IMR-90 (cell line): ENCODE results near the gene NIPAL3.

ENCODE experiments used
- BHLHE40 ChIP-seq: fragments of 150-350 bp; IDR thresholded peaks from 2 replicates; pipeline ENCODE4 v1.6.1; 2016; ENCODE audit warnings: mild to moderate bottlenecking, low read depth, low read length
- CHD1 ChIP-seq: IDR thresholded peaks from 2 replicates; pipeline ENCODE4 v1.6.1; 2012; ENCODE audit warnings: low read depth, low read length, improper control_type of control experiment
- MAZ ChIP-seq: IDR thresholded peaks from 2 replicates; pipeline ENCODE4 v1.6.1; 2012; ENCODE audit warnings: low read depth, mild to moderate bottlenecking, low read length, improper control_type of control experiment, moderate library complexity, borderline replicate concordance
- NFE2L2 ChIP-seq: fragments of 150-350 bp; IDR thresholded peaks from 2 replicates; pipeline ENCODE4 v1.6.1; 2016; ENCODE audit warnings: low read depth, mild to moderate bottlenecking, low read length
- POLR2A ChIP-seq: IDR thresholded peaks from 2 replicates; pipeline ENCODE4 v1.6.1; 2012; ENCODE audit warnings: mild to moderate bottlenecking, low read depth, low read length
- RAD21 ChIP-seq: IDR thresholded peaks from 2 replicates; pipeline ENCODE4 v1.6.1; 2012; ENCODE audit warnings: low read length, improper control_type of control experiment
- RCOR1 ChIP-seq: IDR thresholded peaks from 2 replicates; pipeline ENCODE4 v1.6.1; 2012; ENCODE audit warnings: mild to moderate bottlenecking, low read length, improper control_type of control experiment; ENCODE audit not compliant: insufficient replicate concordance
- RFX5 ChIP-seq: IDR thresholded peaks from 2 replicates; pipeline ENCODE4 v1.8.0; 2012; ENCODE audit warnings: low read depth, mild to moderate bottlenecking, low read length, moderate library complexity
- SMC3 ChIP-seq: fragments of 150-350 bp; IDR thresholded peaks from 2 replicates; pipeline ENCODE4 v1.6.1; 2016; ENCODE audit warnings: low read depth, mild to moderate bottlenecking, antibody characterized with exemption, low read length, moderate library complexity
- USF2 ChIP-seq: fragments of 150-350 bp; IDR thresholded peaks from 2 replicates; pipeline ENCODE4 v1.6.1; 2017; ENCODE audit warnings: mild to moderate bottlenecking, antibody characterized with exemption, low read length, low read depth
- TF ChIP-seq, protein P1 (sequence below): conservative IDR thresholded peaks from 2 replicates; pipeline ENCODE4 v1.5.1; 2012; ENCODE audit warnings: mild to moderate bottlenecking, low read depth, low read length, improper control_type of control experiment
- TF ChIP-seq, protein P2 (sequence below): fragments of 150-350 bp; IDR thresholded peaks from 2 replicates; pipeline ENCODE4 v1.6.1; 2016; ENCODE audit warnings: low read depth, mild to moderate bottlenecking, low read length, moderate library complexity, borderline replicate concordance

DNA sequence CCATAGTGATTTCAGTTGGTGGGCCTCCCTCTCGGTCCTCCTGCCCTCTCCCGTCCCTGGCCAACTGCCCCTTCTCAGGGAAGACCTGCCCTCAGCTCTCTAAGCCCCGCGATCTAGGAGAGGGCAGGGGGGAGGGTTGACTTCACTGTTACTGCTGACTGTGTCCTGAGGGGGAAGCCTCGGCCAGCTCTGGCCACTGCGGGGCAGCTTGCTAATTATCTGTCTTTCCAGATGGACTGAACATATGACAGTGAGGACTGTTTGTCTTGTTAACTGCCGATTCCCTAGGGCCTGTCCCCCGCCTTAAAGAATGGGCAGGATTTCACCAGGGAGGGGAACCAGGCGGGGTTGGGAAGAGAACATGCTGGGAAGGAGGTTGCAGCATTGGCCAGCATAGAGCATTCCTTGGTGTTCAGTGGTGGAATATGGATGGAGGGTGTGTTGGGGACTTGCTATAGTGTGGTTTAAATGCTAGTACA, 22.9 kb downstream of the NIPAL3 start:
- TF ChIP-seq, protein P1, sequence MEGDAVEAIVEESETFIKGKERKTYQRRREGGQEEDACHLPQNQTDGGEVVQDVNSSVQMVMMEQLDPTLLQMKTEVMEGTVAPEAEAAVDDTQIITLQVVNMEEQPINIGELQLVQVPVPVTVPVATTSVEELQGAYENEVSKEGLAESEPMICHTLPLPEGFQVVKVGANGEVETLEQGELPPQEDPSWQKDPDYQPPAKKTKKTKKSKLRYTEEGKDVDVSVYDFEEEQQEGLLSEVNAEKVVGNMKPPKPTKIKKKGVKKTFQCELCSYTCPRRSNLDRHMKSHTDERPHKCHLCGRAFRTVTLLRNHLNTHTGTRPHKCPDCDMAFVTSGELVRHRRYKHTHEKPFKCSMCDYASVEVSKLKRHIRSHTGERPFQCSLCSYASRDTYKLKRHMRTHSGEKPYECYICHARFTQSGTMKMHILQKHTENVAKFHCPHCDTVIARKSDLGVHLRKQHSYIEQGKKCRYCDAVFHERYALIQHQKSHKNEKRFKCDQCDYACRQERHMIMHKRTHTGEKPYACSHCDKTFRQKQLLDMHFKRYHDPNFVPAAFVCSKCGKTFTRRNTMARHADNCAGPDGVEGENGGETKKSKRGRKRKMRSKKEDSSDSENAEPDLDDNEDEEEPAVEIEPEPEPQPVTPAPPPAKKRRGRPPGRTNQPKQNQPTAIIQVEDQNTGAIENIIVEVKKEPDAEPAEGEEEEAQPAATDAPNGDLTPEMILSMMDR = no peak
- TF ChIP-seq, protein P2, sequence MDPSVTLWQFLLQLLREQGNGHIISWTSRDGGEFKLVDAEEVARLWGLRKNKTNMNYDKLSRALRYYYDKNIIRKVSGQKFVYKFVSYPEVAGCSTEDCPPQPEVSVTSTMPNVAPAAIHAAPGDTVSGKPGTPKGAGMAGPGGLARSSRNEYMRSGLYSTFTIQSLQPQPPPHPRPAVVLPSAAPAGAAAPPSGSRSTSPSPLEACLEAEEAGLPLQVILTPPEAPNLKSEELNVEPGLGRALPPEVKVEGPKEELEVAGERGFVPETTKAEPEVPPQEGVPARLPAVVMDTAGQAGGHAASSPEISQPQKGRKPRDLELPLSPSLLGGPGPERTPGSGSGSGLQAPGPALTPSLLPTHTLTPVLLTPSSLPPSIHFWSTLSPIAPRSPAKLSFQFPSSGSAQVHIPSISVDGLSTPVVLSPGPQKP = no peak
- TF ChIP-seq RFX5 (no peak), RCOR1 (no peak), POLR2A (no peak), BHLHE40 (no peak), MAZ (no peak), SMC3 (no peak), USF2 (no peak), RAD21 (no peak), CHD1 (no peak), NFE2L2 (no peak)
